ENCODE data around the gene IZUMO2.

Gene IZUMO2

DNA sequence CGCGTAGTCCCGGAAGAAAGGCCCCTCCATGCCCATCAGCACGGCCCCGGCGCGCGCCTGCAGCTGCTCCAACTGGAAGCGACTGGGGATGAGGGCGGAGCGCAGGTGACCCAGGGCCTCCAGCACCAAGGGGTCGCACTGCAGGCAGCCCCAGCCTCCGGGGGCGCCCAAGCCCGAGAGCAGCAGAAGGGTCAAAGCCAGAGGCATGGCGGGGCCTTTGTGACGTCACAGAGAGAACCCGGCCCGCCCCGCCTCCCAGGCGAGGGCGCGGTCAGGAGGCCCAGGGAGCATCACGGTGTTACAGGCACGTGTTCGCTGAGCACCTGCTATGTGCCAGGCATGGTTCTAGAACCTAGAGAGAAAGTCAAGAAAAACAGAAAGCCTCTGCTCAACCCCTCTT is at the start of gene IZUMO2:
TSS of gene IZUMO2 (minus strand) at position 294 of the 400 bp plus-strand sequence. CDS start at position 207, 87 bp downstream.
- TF ChIP-seq, protein P1, sequence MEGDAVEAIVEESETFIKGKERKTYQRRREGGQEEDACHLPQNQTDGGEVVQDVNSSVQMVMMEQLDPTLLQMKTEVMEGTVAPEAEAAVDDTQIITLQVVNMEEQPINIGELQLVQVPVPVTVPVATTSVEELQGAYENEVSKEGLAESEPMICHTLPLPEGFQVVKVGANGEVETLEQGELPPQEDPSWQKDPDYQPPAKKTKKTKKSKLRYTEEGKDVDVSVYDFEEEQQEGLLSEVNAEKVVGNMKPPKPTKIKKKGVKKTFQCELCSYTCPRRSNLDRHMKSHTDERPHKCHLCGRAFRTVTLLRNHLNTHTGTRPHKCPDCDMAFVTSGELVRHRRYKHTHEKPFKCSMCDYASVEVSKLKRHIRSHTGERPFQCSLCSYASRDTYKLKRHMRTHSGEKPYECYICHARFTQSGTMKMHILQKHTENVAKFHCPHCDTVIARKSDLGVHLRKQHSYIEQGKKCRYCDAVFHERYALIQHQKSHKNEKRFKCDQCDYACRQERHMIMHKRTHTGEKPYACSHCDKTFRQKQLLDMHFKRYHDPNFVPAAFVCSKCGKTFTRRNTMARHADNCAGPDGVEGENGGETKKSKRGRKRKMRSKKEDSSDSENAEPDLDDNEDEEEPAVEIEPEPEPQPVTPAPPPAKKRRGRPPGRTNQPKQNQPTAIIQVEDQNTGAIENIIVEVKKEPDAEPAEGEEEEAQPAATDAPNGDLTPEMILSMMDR (conservative IDR thresholded peaks at IDR 0.05) = no peak
- TF ChIP-seq ZFX (IDR thresholded peaks at IDR 0.05) = no peak
- no peak within 1 kb of the TSS for H3K27ac ChIP-seq

DNA sequence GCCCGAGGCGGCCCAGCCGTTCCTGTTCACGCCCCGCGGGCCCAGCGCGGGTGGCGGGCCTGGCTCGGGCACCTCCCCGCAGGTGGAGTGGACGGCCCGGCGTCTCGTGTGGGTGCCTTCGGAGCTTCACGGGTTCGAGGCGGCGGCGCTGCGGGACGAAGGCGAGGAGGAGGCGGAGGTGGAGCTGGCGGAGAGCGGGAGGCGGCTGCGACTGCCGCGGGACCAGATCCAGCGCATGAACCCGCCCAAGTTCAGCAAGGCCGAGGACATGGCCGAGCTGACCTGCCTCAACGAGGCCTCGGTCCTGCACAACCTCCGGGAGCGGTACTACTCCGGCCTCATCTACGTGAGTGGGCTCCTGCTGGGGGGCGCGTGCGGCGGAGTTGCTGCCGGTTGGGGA is 47.3 kb upstream of the IZUMO2 start:
- no peak overlapping the region for H3K27ac ChIP-seq
- TF ChIP-seq, protein P1 (conservative IDR thresholded peaks at IDR 0.05) = no peak
- TF ChIP-seq ZFX (IDR thresholded peaks at IDR 0.05) = no peak

DNA sequence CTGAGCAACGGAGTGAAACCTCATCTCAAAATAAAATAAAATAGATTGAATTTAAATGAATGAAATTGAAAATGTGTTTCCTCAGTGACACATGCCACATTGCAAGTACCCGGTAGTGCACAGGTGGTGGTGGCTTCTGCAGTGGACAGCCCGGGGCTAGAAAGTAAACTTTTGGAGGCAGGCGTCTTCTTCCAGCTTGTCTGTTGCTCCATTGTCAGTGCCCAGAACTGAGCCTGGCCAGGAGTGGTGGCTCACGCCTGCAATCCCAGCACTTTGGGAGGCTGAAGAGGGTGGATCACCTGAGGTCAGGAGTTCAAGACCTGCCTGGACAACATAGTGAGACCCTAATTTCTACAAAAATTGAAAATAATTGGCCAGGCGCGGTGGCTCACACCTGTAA is 46.0 kb upstream of the IZUMO2 start:
- TF ChIP-seq, protein P1 (conservative IDR thresholded peaks at IDR 0.05) = no peak
- TF ChIP-seq ZFX (IDR thresholded peaks at IDR 0.05) = no peak
- no peak overlapping the region for H3K27ac ChIP-seq

DNA sequence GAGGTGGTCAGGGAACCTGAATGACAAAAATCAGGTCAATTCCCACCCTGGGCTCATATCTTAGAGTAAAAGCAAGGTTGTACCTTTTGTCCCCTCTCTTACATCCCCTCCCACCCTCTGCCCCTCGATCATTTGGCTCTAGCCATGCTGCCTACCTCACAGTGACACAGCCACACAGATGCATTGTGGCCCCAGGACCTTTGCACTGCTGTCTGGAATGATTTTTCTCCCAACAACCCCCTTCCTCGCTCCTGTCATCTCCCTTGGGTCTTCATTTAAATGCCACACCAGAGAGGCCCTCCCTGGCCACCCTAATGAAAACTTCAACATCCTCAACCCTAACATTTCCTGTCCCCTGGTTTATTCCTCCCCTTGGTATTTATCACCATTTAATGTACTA is 44.6 kb upstream of the IZUMO2 start:
- H3K27ac ChIP-seq = no peak overlapping the region
- TF ChIP-seq ZFX (IDR thresholded peaks at IDR 0.05) = no peak
- TF ChIP-seq, protein P1 (conservative IDR thresholded peaks at IDR 0.05) = no peak

DNA sequence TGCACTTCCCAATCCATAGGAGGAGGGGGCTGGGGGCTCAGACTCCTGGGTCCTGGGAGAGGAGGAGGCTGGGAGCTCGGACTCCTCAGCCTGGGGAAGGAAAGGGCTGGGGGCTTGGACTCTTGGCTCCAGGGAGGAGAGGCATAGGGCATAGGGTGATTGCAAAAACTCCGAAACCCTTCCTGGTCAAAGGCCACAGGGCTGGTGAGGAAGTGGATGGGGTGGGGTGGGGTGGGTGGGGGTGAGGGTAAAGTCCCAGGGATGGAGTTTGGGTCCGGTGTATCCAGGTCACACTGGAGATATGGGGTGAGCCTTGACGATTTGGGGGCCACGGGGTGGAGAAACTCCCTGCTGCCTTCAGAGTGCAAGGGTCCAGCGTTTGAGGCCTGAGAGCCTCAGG is 43.1 kb upstream of the IZUMO2 start:
- no peak overlapping the region for H3K27ac ChIP-seq
- TF ChIP-seq ZFX (IDR thresholded peaks at IDR 0.05) = no peak
- TF ChIP-seq, protein P1 (conservative IDR thresholded peaks at IDR 0.05) = no peak

DNA sequence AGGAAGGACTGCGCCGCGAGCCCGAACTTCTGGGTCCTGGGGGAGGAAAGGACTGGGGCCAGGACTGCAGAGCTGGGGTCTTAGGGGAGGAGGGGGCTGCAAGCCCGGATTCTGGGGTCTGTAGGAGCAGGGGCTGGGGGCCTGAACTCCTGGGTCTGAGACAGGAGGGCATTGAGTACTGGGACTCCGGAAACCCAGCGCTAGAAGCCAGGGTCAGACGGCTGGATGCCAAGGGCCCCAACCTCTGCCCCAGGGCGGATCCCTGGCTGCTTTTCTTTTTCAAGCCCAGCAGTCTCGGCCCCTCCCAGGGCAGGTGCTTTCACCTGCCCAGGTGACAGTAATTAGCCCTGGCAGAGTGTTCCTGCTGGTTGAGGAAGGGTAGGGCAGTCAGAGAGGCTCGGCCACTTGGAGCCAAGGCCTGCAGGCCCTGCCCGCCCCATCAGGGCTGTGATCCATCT is 42.6 kb upstream of the IZUMO2 start:
- no peak overlapping the region; the same call in 1 of the 2 replicates for H3K27ac ChIP-seq
- TF ChIP-seq ZFX (IDR thresholded peaks at IDR 0.05) = no peak
- TF ChIP-seq, protein P1 (conservative IDR thresholded peaks at IDR 0.05) = no peak

DNA sequence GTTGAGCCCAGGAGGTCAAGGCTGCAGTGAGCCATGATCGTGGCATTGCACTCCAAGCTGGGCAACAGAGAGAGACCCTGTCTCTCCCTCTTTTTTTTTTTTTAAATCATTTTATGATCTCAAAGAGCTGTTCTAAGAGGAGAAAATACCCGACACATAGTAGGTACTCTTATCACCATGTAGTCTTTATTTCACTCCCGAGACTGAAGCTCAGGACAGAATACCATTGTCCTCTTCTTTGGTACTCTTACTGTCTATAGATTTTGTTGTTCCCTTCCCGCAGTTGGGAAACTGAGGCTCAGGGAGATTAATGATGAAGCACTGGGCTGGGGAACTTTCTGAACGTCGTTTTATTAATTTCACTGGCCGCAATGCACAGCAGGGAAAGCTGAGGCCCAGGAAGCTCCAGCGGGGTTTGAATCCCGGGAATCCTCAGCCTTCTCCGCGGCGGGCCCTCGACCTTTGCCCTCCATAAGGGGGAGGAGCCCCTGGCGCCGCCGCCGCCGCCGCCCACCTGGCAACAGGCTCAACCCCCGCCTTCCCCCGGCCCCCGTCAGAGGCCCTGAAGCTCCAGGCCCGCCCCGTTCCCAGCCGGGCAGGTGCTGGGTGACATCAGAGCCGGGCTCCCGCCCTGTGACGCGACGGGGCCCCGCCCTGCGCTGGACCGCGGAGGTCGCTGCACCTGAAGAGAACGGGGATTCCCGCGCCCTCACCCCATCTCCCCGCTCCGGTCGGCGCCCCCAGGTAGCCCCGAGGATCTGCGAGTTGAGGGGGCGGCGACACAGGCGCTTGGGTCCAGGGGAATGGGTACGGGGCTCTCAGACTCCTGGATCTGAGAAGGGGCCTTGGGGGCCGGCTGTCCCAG is 42.0 kb upstream of the IZUMO2 start:
- H3K27ac ChIP-seq = no peak overlapping the region; the same call in 1 of the 2 replicates
- TF ChIP-seq, protein P1 (conservative IDR thresholded peaks at IDR 0.05) = no peak
- TF ChIP-seq ZFX (IDR thresholded peaks at IDR 0.05) = no peak

Data from C4-2B (cell line).